HFF-Myc (cell line): ENCODE data around the gene SFMBT2.
"Not testable (repeated sequence)": the region's sequence is repeated elsewhere in the genome, so short reads cannot be mapped to it uniquely, and the experiment has no call there.

ENCODE experiments used
- DNase-seq: peaks from one replicate; pipeline ENCODE4 v3.0.0-alpha.2; 2011; ENCODE audit warnings: low read depth; ENCODE audit errors: extremely low read depth
- H3K4me3 ChIP-seq: replicated peaks from 2 replicates; pipeline ENCODE4 v1.5.1; 2011; ENCODE audit warnings: low read depth, mild to moderate bottlenecking, control low read depth, low read length
- CTCF ChIP-seq: IDR thresholded peaks from 2 replicates; pipeline ENCODE4 v1.5.1; 2012; ENCODE audit warnings: mild to moderate bottlenecking, low read depth, low read length, control low read depth; ENCODE audit errors: missing control alignments

SFMBT2 gene

GRCh38 chr10:7233259-7233991 is 177.4 kb downstream of the SFMBT2 start:
- H3K4me3 ChIP-seq = no peak overlapping the region
- TF ChIP-seq CTCF = no peak
- DNase-seq = no peak

- no peak for TF ChIP-seq CTCF
- H3K4me3 ChIP-seq = no peak overlapping the region
- no peak for DNase-seq
These were observed 179.1 kb downstream of the SFMBT2 start for GRCh38 chr10:7231509-7232414.

- DNase-seq = no peak
- no peak for TF ChIP-seq CTCF
- no peak overlapping the region for H3K4me3 ChIP-seq
These were observed 179.9 kb downstream of the SFMBT2 start for GRCh38 chr10:7230951-7231350.

- no peak overlapping the region for H3K4me3 ChIP-seq
- TF ChIP-seq CTCF = no peak
- DNase-seq = no peak
These were observed 180.8 kb downstream of the SFMBT2 start for GRCh38 chr10:7230036-7230435.

- TF ChIP-seq CTCF = no peak
- DNase-seq = no peak
These were observed 185.7 kb downstream of the SFMBT2 start for GRCh38 chr10:7225133-7225532.

GRCh38 chr10:7218968-7219367 is 191.9 kb downstream of the SFMBT2 start:
- no peak for DNase-seq
- TF ChIP-seq CTCF = no peak

More at GRCh38 chr10:7225133-7225532, 185.7 kb downstream of the SFMBT2 start:
- H3K4me3 ChIP-seq = no peak overlapping the region

GRCh38 chr10:7212696-7213095 is 198.1 kb downstream of the SFMBT2 start:
- H3K4me3 ChIP-seq = not testable (repeated sequence)

More at GRCh38 chr10:7218968-7219367, 191.9 kb downstream of the SFMBT2 start:
- no peak overlapping the region for H3K4me3 ChIP-seq

More at GRCh38 chr10:7212696-7213095, 198.1 kb downstream of the SFMBT2 start:
- not testable (repeated sequence) for DNase-seq
